Thyroid gland (tissue), 4 donors: ENCODE data around the gene FLNA.

Experiments
- CTCF ChIP-seq, 6 experiments: fragments of 200-600 bp in 3 of 6; fragments of 450-650 bp in 3 of 6; sonication (generic) in 3 of 6; IDR thresholded peaks; one replicate each; pipeline ENCODE4 v1.5.1; 2016 to 2019; ENCODE audit warnings: antibody characterized with exemption in 6 of 6, mild to moderate bottlenecking in 2 of 6, inconsistent platforms in 1 of 6, moderate library complexity in 1 of 6
- POLR2A ChIP-seq, 2 donors: fragments of 450-650 bp; IDR thresholded peaks; one replicate each; pipeline ENCODE4 v1.6.1; 2017; ENCODE audit warnings: antibody characterized with exemption in 2 of 2, mild to moderate bottlenecking in 2 of 2, moderate library complexity in 1 of 2

DNA sequence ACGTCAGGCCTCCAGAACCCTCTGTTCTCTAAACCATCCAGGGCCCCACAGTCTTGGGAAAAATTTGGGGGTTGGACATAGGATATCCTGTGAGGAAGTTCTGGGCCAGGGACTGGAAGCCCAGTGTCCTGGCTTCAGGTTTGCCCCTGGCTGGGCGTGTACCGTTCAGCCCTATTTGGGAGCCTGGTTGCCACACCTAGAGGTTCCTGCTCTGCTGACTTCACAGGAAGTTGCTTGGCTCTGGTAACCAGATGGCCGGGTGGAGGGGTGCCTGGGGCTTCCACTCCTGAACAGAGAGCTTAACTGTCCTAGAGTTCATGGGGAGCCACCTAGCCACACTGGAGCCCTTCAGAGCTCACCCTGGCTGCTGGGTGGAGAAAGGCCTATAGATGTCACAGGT is 38.0 kb upstream of the FLNA start:
- TF ChIP-seq CTCF (IDR thresholded peaks at IDR 0.05) (no peak), POLR2A (IDR thresholded peaks at IDR 0.05) (no peak)
